ENCODE results near the gene PALM3.

The PALM3 gene, protein sequence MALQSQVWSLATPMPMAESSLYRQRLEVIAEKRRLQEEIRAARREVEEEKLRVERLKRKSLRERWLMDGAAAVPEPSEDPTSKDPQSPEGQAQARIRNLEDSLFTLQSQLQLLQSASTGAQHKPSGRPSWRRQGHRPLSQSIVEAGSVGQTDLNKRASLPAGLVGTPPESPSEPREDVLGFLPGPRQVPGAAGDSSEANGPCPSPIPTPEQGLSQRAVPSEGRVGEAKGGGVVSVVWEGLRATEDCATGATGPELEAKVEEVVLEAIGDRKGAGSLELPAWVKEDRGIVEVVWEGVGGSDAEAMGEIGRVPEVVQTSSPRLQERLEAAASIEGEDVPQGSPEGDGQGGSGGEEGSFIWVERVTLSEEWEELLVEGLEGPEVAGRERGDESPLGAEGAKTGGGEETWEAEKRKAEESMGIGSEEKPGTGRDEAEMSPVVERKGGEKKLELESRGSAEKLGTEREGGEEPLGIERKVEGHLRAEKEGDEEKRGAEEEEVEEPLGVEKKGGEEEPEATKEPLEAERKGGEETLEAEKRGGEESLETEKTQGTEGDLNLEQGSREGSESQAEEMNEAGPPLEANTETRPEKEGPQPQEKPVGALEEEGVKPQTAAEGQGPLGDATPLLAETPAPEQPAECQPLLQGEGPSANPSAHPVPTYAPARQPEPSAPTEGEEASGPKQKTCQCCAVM

GRCh38 chr19:14061751-14062557 is at the start of gene PALM3:
PALM3 (minus strand) TSS chr19:14062076; CDS start chr19:14061980, 96 bp downstream.
- no peak for DNase-seq (ENCODE audit: low read depth)

- DNase-seq (ENCODE audit: low read depth): no peak
Observed at GRCh38 chr19:14111486-14111885, 49.6 kb upstream of the PALM3 start.

DNA sequence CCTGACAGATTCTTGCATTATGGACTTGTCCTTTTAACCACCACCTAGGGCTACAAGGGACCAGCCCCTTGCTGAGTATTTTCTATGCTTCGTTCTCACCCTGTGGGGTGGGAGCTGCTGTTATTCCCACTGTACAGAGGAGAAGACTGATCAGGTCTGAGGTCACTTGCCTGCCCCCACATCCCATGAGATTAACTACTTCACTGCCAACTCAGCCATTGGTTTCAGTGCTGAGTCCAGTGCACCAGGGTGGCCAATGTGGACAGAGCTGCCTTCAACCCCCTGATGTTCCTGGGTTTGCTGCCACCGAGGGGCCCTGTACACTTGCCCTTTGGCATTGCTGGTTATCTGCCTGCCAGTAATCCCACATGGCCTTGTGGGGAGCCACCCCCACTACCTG is 48.8 kb upstream of the PALM3 start:
- no peak for DNase-seq (ENCODE audit: low read depth)

GRCh38 chr19:14107581-14108461 is 45.9 kb upstream of the PALM3 start:
- no peak for DNase-seq (ENCODE audit: low read depth)

- no peak for DNase-seq (ENCODE audit: low read depth)
Observed at GRCh38 chr19:14106840-14107239, 45.0 kb upstream of the PALM3 start.

DNA sequence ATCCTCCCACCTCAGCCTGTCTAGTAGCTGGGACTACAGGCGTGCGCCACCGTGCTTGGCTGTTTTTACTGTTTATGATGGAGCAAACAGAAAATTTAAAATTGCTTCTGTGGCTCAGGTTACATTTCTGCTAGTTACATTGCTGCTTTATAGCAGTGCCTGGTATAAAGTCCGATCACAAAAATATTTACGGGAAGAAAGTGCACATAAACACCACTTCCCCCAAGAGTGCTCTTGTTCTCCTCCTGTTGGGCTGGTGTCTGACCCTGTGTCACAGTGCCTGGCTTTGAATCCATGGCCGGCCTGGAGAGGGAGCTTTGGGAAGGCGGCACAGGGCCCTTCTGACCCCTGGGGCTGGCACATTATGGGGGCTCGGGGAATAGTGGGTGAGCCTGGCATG is 43.8 kb upstream of the PALM3 start:
- DNase-seq (ENCODE audit: low read depth): no peak

GRCh38 chr19:14103310-14103709 is 41.4 kb upstream of the PALM3 start:
- no peak for DNase-seq (ENCODE audit: low read depth)

DNA sequence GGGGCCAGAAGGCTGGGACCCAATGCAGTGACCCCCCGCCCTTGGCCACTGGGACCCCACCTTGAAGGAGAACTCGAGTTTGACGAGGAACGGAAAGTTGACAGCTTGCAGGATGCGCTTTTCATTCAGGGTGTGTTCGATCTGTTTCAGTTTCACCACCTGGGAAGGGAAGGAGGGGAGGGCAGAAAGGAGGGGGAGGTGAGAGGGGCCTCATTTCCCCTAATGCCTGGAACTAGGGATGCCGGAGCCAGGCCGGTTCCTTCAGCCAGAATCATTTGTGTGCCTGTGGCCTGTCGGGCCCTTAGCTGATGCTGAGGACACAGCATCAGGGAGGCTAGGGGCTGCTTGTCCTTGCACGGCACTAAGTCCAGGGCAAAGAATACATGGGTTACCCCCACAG is 40.9 kb upstream of the PALM3 start:
- DNase-seq (ENCODE audit: low read depth): no peak

- no peak for DNase-seq (ENCODE audit: low read depth)
Observed at GRCh38 chr19:14102102-14102696, 40.3 kb upstream of the PALM3 start.

- no peak for DNase-seq (ENCODE audit: low read depth)
Observed at GRCh38 chr19:14101003-14101545, 39.2 kb upstream of the PALM3 start.

GRCh38 chr19:14097532-14098151 is 35.8 kb upstream of the PALM3 start:
- DNase-seq (ENCODE audit: low read depth): no peak

DNA sequence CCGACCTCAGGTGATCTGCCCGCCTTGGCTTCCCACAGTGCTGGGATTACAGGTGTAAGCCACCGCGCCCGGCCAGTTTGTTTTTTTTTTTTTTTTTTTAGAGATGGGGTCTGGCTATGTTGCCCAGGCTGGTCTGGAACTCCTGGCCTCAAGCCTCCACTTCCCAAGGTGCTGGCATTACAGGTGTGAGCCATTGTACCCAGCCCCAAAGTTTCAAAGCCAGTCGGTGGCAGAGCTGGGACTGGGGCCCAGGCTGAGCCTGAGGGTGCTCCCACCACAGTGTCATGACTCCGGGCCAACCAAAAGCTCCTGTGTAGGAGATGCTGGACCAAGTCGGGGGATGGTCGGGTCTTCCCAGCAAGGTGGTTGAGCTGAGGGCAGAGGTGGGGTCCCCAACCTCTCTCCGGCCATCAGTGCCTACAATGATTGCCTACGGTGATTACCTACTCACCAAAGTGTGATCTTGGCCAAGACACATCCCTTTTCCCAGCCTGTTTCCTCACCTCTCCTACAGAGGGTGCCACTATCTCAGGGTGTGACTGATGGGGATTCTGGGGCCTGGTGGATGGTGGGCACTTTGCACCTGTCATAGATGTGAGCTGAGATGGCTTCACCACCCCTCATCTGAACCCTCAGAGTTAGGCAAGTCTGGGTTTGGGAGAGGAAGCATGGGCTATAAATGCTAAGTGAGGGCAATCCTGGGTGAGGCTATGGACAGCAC is 34.6 kb upstream of the PALM3 start:
- no peak for DNase-seq (ENCODE audit: low read depth)

- DNase-seq (ENCODE audit: low read depth): no peak
Observed at GRCh38 chr19:14094854-14095253, 33.0 kb upstream of the PALM3 start.

DNA sequence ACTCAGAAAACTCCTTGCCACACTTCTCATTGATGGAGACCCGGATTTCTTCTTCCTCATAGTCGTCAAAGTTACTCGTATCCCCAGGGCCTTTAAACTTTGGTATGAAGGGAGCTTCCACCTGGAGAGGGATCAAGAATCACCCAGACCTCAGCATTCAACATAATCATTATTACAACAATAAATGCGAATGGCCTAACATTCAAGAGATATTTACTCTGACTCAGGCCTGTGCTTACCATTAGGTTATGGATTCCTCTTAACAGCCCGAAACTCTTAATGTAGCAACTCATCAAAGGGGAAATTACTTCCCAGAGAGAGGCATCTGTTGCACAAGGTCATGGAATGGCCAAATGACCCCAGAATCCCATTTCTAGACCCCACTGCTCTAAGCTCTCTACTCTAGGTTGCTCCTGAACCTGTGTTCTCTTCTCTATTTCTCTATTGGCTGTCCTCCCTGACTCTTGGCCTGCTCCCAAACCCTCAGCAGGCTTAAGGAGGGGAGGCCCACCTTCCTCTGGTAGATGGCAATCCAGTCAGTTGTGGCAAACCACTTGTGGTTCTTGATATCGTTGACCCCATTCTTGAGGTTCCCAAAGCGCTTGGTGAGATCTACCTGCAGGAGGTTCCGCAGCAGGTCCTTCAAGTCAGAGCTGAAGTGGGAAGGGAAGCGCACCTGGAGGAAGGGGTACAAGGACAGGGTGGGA is 31.4 kb upstream of the PALM3 start:
- no peak for DNase-seq (ENCODE audit: low read depth)

DNA sequence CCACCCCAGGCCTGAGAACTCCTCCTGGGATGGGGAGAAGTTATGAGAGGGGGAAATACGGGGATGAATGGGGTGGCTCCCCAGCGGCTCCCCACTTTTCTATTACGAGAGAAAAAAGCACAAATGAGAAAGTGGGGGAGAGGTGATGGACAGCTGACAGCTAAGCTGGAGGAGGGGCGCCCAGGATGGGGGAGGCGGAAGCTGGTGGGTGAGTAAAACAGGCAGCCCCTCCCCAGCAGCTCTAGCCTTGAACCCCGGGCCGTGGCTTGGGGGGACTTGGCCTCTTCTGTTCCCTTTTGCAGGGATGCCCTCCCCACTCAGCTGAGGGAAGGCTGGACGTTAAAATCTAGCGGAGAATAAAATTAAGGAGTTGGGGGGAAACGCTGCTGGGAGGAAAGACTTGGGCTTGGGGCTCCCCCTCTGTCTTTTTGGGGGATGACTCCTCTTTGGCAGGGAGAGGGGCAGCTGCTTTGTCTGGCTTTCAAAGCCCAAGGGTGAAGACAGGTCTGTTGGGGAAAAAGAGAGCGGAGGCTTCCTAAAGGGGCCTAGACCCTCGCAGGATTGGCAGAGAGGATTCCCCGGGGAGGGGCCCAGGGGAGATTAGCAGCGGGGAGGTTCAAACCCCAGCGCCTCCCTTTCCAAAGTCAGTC is 30.1 kb upstream of the PALM3 start:
- DNase-seq (ENCODE audit: low read depth): no peak

GRCh38 chr19:14091081-14091812 is 29.4 kb upstream of the PALM3 start:
- no peak for DNase-seq (ENCODE audit: low read depth)

DNA sequence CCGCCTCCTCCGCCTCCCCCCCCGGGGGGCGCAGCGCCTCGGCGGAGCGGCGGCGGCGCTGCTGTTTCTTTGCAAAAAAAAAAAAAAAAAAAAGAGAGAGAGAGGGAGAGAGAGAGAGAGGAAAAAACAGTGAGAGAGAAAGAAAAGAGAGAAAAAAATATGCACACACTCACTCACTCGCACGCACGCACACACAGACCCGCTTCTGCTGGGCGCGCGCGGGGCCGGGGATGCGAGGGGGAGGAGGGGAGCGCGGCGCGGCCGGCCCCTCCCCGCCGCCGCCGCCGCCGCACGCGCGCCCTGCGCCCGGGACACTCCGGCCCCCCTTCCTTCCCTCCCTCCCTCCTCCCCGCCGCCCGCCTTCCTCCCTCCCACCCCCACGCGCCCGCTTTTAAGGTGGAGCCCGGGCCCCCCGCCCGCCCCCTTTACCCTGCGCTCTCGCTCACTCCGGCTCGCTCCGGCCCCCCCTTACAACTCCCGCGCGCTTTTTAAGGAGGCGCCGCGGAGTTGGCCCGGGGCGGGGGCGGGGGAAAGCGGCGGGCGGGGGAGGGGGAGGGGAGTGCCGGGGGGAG is 28.7 kb upstream of the PALM3 start, which contains the start of gene SAMD1:
Gene SAMD1 (minus strand): TSS at position 243 of the 572 bp plus-strand sequence.
- DNase-seq (ENCODE audit: low read depth): peak; percentile 85
